Stimulated activated CD8-positive, alpha-beta memory T cell treated with anti-CD3 and anti-CD28 coated beads, Interleukin-15, amount 100 ng/mL, for 48 hours (primary cell): ENCODE measurements around the gene PHYKPL.
"Not testable (repeated sequence)": the region's sequence is repeated elsewhere in the genome, so short reads cannot be mapped to it uniquely, and the experiment has no call there.

ENCODE experiments used
- DNase-seq, 2 donors: peaks; one replicate each; pipeline ENCODE4 v3.0.0-alpha.2; 2020; ENCODE audit warnings: low read depth in 2 of 2

Gene PHYKPL

DNA sequence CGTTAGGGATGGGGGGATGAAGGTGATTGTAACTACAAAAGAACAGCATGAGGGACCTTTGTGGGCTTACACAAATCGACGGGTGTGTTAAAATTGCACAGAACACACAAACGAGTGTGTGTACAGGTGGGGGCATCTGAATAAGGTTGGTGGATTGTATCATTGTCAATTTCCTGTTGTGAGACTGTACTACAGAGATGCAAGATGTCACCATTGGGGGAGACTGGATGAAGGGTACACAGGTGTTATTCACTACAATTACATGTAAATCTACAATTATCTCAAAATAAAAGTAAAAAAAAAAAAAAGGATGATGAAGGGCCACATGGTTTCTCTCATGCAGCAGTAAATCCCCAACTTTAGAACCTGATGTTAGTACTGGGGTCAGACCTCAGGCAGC lies 31.4 kb upstream of the PHYKPL start:
- no peak for DNase-seq

DNA sequence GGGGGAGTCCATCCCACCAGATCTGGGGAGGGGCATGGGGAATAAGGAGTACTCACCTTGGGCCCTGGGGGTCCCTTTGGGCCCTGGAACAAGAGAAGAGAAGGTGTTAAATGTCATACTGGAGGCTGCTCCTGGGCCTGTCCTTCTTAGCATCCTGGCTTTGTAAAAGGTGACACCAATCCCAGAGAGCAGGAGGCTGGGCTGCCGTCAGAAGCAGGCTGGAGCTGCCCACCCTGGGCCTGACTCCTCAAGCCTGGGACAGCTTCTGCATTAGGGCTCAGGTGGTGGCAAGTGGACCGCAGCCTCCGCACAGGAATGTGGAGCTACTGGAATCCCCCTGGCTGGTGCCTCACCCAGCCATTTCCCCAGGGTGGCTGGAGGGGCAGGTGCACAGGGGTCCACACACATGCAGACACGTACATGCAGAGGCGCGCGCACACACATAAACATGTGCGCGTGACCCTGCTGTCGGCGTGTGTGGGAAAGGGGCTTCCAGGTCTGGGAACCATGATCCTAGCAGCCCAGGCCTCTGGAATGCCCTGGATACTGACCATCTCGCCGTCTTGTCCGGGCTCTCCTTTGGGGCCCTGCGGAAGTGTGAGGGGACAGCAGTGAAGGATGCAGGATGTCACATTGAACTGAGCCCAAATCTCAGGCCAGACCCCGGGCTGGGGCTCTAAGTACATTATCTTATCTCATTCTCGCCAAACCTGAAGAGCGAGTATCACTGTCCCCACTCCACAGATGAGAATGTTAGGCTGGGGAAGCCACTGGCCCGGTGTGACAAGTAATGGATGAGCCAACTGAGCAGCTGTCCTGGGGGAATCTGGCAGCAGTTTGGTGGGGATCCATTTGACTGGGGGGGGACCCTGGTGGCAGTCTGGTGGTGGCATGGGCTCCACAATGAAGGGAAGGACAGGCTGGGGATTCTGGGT lies 29.3 kb upstream of the PHYKPL start:
- DNase-seq = no peak

DNA sequence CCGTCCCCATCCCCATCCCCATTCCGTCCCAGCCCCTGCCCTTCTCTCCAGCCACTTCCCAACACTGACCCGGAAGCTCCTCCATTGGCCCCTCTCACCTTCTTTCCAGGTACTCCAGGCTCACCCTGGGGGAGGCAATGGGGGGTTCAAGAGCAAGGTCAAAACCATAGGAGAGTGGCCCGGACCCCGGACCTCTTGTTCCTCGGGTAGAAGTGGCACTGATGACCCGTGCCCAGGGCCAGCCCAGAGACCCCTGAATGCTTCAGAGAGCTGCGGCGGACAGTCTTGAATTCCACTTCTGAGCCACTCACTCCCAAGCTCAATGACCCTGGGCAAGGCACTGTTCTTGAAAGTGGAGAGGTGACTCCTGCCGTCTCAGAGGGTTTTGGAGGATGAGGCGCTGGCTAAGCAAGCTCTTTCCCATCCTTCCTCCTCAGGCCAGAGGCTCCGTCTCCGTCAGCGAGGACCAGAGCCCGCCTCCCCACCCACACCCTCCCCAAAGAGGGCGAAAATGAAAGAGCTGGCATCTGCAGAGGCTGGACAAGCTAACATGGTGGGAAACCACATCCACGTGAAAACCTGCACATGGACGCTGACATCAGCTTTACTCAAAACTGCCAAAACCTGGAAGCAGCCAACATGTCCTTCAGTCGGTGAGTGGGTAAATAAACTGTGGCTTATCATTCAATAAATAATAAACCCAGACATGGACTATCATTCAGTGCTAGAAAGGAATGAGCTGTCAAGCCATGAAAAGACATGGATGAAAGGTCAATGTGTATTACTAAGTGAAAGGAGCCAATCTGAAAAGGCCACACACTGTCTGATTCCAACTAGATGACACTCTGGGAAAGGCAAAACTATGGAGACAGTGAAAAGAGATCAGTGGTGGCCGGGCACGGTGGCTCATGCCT lies 27.3 kb upstream of the PHYKPL start:
- no peak for DNase-seq

DNA sequence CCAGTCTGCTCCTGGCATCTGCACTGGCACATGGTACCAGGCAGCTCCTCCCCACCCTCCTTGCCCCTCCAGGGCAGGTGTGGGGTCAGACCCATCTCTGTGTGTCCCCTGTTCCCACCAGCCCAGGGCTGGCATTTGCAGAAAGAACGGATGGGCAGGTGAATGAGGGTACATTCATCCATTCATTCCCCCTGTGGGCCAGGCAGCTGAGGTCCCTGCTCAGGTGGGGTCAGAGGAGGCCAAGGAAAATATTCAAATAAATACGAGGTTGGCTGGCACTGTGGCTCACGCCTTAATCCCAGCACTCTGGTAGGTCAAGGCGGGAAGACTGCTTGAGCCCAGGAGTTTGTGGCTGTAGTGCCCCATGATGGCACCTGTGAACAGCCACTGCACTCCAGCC lies 25.0 kb upstream of the PHYKPL start:
- no peak for DNase-seq

DNA sequence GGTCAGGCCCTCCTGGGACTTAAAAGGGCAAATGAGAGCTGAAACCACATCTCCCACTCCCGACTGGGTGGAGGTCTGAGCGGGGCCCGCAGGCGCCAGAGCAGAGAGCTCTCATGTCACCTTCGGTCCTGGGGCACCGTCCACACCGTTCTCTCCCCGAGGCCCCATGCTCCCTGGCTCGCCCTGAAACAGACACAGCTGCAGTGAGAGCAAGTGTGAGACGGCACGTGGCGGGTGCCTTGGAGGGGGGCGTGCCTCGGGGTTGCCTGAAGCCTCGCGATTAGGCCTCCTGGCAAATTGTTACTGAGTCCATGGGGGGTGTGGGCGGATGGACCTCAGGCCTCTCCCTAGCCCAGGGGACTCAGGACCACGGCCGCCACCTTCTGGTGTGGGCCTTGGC lies 24.1 kb upstream of the PHYKPL start:
- no peak for DNase-seq

DNA sequence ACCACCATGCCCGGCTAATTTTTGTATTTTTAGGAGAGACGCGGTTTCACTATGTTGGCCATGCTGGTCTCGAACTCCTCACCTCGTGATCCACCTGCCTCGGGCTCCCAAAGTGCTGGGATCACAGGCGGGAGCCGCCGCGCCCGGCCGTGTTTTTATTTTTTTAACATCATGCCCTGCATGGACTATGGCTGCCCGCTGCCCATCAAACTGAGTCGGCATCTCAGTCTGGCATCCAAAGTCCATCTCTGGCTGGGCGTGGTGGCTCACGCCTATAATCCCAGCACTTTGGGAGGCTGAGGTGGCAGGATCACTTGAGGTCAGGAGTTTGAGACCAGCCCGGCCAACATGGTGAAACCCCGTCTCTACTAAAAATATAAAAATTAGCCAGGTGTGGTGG lies 21.0 kb upstream of the PHYKPL start:
- not testable (repeated sequence) for DNase-seq

DNA sequence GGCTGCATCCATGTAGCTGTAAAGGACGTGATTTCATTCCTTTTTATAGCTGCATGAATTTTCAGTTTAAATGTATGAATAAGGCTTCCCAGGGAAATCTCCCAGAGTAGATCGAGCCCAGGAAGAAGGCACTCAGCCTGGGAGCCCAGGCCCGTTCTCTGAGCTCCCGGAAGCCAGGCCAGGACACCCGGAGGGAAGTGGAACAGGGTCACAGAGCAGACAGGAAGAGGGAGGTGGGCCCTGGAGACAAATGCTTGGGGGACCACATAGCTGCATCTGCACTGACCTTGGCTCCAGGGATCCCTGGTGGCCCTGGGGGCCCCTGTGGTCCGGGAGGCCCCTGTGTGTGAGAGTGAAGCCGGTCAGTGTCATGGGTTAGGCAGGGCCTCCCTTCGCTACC lies 19.7 kb upstream of the PHYKPL start:
- DNase-seq = no peak

DNA sequence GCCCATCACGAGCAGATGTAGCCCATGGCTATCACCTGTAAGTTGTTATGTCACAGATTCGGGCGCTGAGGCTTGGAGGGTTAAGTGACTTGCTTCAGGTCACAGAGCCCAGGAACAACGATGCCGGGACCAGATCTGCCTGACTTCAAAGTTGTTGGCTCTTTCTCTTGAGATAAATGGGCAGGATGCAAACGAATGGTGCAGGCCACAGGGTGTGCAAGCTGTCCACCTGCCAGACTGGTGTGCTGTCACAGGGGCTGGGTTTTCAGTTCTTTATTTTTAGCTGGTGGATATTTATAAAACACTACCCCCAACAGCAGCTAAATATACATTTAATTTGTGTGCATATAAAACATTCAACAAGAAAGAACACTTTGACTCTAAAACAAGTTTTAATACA lies 17.7 kb upstream of the PHYKPL start:
- DNase-seq = no peak

DNA sequence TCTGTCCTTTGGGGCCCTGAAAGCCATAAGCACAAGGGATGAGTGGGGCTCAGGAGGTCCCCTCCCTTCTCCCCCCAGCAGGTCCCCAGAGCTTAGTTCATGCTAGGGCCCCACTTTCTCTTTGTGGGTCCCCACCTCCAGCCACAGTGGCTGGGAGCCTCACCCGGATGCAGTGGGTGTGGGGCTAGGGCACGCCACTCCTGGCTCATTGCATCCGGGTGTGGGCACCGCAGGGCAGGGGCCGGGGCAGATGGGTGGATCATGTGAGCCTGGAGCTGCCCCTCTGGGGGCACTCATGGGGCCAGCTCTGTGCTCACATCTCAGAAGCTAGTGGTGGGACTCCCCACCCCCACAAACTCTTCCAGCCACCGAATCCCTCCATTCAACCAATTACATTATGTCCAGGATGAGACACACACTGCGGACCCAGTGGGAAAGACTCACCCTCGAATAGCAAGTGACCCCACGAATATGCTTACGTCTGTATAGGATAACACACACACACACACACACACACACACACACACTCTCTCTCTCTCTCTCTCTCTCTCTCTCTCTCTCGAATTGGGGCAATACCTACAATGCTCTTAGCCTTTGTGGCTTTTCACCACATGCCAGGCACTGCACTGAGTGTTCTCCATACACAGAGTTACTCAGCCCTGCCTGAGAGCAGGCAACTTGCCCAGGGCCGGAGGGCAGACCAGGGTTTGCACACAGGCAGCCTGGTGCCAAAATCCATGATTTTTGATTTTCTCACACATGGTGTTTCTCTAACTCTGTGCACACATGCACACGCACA lies 16.8 kb upstream of the PHYKPL start:
- DNase-seq = no peak

DNA sequence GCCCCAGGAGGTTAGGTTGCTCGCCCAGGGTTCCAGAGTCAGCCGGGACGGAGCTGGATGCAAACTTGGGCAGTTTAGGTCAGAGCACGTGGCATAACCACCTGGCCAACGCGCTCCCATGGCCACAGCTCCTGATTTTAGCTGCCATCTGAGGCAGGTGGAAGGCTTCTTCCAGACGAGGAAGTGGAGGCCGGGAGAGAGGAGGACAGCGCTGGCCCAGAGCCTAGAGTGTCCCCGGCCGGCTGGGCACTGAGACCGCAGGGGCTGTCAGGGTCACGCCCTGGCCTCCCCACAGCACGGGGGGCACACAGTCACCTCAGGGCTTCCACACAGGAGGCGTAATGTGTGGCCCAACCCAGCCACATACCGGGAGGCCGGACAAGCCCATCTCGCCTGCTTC lies 16.1 kb upstream of the PHYKPL start:
- DNase-seq = no peak

DNA sequence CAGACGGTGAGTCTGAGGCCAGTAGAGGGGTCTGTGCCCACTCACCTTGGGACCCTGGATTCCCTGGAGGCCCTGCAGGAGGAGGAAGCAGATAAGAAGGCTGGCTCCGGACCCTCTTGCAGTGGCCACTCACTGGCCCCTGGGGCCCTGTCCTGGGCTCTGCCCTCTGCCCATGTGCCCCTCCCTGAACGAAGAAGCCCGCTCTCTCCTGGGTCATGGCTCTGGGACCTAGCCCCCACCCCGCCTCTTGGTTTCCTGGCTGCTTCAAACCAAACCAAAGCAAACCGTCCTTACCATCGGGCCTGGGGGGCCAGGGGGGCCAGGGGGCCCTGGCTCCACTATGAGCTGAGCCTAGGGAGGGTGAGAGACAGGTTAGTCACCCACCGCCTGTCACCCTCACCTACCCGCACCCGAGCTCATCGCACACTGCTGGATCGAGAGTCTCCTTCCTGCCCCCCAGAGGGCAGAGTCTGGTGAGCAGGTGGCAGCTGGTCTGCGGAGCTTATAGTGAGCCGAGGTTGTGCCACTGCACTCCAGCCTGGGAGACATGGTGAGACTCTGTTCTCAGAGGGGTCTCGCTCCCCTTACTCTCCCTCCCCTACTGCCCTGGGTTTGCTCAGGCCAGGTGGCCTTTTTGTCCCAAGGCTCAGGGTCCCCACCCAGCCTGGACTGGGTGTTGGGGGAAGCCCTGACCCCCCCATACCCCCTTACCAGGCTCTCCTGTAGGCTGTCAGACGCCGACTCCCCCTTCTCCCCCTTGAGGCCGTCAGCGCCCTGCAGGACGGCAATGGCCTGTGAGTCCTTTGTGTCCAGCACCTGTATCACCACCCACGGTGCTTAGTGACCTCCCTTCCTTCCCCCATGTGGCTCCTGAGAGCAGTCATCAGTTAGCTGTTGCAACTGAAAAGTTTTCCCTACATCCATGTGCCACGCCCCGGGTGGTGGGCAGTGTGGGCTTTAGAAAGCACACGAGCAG lies 15.2 kb upstream of the PHYKPL start:
- peak in 1 of 2 donors; percentile 8 for DNase-seq

DNA sequence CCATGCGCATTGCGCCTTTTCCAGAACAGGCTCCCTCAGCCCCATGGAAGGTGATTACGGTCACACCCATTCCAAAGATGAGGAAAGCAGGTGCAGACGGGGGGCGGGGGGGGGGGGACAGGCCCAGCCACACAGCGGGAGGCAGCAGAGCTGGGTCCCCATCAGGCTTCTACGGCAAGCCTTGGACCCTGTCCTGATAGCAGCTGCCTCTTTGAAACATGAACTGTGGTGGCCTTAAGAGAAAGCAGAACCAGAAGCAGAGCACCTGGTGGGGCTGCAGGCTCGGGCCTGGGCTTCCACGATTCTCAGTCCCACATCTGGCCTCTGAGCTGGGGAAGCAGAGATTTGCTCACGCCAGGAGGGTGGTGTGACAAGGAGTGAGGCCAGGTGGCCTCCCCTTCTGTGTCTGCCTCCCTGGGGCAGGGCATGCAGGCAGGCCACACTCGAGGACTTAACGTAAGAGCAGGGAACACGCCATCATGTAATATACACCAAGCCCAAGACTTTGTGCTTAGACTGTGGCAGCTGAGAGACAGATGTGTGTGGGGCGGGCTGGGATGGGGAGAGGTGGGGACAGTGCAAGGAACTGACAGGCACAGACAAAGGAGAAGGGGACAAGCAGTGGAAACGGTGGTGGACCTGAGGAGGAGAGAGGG lies 14.2 kb upstream of the PHYKPL start:
- DNase-seq = no peak

DNA sequence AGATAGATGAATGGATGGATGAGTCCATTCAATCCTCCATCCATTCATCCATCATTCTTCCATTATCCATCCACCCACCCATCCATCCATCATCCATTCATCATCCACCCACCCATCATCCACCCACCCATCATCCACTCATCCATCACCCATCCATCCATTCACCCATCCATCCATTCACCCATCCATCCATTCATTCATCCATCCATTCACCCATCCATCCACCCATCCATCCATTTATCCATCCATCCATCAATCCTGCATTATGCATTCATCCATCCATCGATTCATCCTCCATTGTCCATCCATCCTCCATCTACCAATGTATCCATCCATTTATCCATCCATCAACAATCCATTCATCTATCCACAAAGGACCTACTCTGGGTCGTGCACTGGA lies 12.8 kb upstream of the PHYKPL start:
- no peak for DNase-seq

DNA sequence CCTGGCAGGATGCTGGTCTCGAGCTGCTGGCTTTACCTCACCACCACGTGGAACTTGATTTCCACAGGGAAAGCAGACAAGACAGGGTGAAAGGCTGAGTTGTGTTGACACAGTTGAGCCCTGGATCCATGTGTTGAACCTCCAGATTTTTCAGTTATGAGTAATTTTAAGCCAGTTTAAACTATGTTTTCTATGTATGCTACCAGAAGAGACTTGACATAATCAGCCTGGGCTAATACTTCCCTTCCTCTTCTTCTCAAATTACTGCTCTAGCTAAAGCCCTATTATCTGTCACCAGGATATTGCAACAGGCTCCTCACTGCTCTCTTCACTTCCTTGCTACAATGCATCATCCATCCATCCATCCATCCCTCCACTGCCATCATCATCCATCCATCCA lies 12.0 kb upstream of the PHYKPL start:
- DNase-seq = no peak

DNA sequence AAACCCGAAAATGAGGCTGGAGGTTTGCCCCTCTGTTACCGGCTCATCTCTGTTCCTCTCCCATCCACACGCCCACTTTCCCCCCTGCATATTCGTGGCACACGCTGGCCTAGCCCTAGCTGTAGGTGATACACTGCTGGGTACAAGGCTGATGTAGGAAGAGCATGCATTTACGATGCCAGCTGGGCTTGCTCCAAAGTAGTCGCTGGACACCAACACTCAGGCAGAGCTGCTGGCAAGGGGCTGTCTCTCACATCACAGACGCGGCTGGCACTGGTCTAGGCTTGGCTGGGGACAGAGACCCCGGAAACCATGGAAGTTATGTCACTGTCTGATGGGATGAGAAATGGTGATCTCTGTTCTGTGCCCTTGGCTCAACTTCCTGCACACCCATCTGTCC lies 9.8 kb upstream of the PHYKPL start:
- DNase-seq = no peak

DNA sequence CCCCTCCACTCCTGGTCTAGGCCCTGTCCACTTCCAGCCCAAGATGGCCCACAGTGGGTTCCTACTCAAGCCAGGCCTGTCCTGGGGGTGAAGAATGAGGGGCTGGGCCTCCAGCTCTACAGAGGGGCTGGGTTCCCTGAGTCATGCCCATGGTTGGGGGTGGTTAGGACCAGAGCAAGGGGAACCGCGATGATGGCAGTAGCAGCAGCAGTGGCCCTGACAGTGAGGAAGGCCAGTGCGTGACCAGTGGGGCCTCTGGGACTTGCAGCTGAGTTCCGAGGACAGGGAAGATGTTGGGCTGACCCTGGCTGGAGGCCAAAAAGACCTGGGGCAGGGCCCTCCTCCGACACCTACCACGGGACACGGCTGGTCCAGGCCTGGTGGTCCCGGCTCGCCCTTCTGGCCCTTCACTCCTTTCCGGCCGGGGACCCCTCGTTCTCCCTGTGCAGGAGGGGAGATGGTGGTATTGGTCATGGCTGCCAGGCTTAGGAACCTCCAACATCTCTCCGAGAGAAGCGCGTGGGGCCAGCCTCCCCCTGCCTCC lies 9.2 kb upstream of the PHYKPL start:
- no peak for DNase-seq

DNA sequence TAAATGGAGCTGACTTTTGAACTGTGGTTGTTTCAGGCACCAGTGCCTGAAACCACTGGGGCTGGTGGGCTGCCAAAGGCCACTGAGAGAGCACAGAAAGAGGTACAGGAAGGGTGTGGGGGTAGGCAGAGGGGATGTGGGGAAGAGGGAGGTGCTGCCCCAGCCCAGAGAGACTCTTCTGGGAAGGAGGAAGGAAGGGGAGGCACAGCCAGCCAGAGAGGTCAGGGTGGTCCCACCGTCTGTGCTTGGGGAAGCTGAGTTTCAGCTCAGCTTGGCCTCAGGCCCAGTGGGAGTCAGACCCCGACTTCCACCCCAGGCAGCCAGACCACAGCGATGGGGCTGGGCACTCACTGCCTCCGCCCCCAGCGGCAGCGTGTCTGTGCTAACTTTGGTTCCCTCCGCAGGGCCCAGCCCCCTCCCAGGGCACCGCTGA lies 8.6 kb upstream of the PHYKPL start:
- peak in 1 of 2 donors; percentile 15 for DNase-seq

DNA sequence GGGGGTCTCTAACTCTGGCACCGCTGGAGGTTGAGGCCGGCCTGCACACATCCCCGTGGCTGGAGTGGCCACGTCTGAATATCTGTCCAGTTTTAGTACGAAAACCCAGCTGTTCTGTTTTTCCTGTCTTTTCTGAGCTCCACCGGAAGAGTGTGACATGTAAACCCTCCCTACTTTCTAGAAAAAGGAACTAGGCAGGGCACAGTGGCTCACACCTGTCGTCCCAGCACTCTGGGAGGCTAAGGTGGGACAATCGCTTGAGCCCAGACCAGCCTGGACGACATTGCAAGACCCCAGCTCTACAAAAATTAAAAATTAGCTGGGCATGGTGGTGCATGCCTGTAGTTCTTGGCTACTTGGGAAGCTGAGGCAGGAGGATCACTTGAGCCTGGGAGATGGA lies 8.2 kb upstream of the PHYKPL start:
- no peak for DNase-seq

DNA sequence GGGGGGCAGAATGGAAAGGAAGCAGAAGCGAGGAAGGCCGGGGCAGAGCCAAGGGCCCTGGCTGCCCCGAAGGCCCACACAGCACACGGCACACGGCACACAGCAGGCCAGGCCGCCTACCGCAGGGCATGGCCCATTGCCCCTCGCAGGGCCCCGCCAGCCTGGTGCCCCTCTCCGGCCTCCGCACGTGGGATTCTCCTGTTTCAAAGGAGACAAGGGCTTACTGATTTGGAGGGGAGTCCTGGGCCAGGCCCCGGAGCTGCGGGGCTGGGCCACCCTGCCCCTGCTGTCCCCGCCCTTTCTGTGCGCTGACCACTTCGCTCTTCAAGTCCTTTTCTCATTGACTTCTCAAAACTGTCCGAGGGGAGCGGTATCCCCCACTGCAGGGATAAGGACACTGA lies 7.7 kb upstream of the PHYKPL start:
- DNase-seq = no peak
